Measurements from ENCODE around the gene CD83. TPM values are rescaled to one million over a fixed set of nuclear protein-coding genes. Genes with fewer than 3 reads are reported as not detected.

The CD83 gene
- total RNA-seq, 2 experiments from 2014 or later, result 15.0 to 26.2 TPM

DNA sequence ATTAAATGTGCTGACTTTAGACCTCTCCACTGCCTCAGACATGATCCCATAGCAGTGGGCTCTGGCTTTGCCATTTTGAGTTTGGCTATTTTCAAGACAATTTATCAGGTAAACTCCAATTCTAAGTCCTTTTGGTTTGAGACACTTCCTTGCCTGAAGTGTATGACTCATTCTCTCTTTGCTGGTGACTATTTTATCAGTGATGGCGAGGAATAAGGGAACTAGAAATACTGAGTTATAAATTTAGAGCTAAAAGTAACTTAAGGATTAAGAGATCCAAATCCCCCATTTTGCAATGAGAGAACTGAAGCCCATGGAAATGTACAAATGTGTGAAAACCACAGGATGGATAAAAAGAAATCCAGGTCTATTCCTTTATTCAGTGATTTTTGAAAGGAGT is 30.9 kb upstream of the CD83 start:
- POLR2A ChIA-PET, result interaction anchor here (0.9 kb wide), 1 partner anchor 9 kb away, joined by 4 read pairs; no protein-coding TSS in a partner anchor
- TF ChIP-seq CTCF (conservative IDR thresholded peaks at IDR 0.05; ENCODE audit: low read length), result no peak
- H3K4me3 ChIP-seq (ENCODE audit: low read depth, low read length, poor library complexity, severe bottlenecking), result no peak overlapping the region
- H4K20me1 ChIP-seq (ENCODE audit: insufficient read depth, low read length), result no peaks in the 10 kb centered on the region
- H3K36me3 ChIP-seq (ENCODE audit: insufficient read depth, low read length), result no peaks in the 10 kb centered on the region; the same call in 1 of the 2 replicates
- no peak overlapping the region for H3K4me2 ChIP-seq (ENCODE audit: low read length)
- no peaks in the 10 kb centered on the region for H3K79me2 ChIP-seq (ENCODE audit: insufficient read depth, low read depth, low read length)
- no peak overlapping the region for H2AFZ ChIP-seq (ENCODE audit: low read length)
- no TSS peak for BruUV-seq (replicated peaks)
- H3K9me3 ChIP-seq (ENCODE audit: low read length), result no peaks in the 10 kb centered on the region; the same call in 1 of the 2 replicates
- no peak overlapping the region for H3K27ac ChIP-seq (ENCODE audit: low read depth, low read length, poor library complexity, severe bottlenecking)
- peaks cover 14% of the 10 kb centered on the region for H3K4me1 ChIP-seq (ENCODE audit: insufficient read depth, low read length, poor library complexity, severe bottlenecking)
- intact Hi-C loops (cut with micrococcal nuclease; ENCODE audit: unreplicated experiment), result no loop called here
- no peak for DNase-seq (ENCODE audit: low spot score)
- CTCF ChIA-PET (ENCODE audit: unreplicated experiment), result no interaction called here
- H3K9me2 ChIP-seq (ENCODE audit: insufficient read depth, low read length), result no peaks in the 10 kb centered on the region

GRCh38 chr6:14088600-14089192 is 28.9 kb upstream of the CD83 start:
- intact Hi-C loops (cut with micrococcal nuclease; ENCODE audit: unreplicated experiment), result no loop called here
- Histone ChIP-seq H3K36me3 (ENCODE audit: insufficient read depth, low read length) (no peaks in the 10 kb centered on the region; the same call in 1 of the 2 replicates), H3K4me2 (ENCODE audit: low read length) (peak overlapping the region; percentile 16), H3K9me3 (ENCODE audit: low read length) (no peaks in the 10 kb centered on the region; the same call in 1 of the 2 replicates), H4K20me1 (ENCODE audit: insufficient read depth, low read length) (no peaks in the 10 kb centered on the region), H3K79me2 (ENCODE audit: insufficient read depth, low read depth, low read length) (no peaks in the 10 kb centered on the region), H3K4me1 (ENCODE audit: insufficient read depth, low read length, poor library complexity, severe bottlenecking) (peaks cover 34% of the 10 kb centered on the region), H3K27ac (ENCODE audit: low read depth, low read length, poor library complexity, severe bottlenecking) (no peak overlapping the region), H2AFZ (ENCODE audit: low read length) (peak overlapping the region; percentile 6; the same call in 1 of the 2 replicates), H3K9me2 (ENCODE audit: insufficient read depth, low read length) (no peaks in the 10 kb centered on the region), H3K4me3 (ENCODE audit: low read depth, low read length, poor library complexity, severe bottlenecking) (no peak overlapping the region)
- no peak for DNase-seq (ENCODE audit: low spot score)
- CTCF ChIA-PET (ENCODE audit: unreplicated experiment), result no interaction called here
- POLR2A ChIA-PET, result interaction anchor here (1.0 kb wide), 1 partner anchor 18 kb away, joined by 3 read pairs; no protein-coding TSS in a partner anchor
- BruUV-seq (replicated peaks), result no TSS peak
- TF ChIP-seq CTCF (conservative IDR thresholded peaks at IDR 0.05; ENCODE audit: low read length), result no peak

- no peak for DNase-seq (ENCODE audit: low spot score)
- Histone ChIP-seq H4K20me1 (ENCODE audit: insufficient read depth, low read length) (no peaks in the 10 kb centered on the region), H3K79me2 (ENCODE audit: insufficient read depth, low read depth, low read length) (no peaks in the 10 kb centered on the region), H3K9me3 (ENCODE audit: low read length) (no peaks in the 10 kb centered on the region; the same call in 1 of the 2 replicates), H3K4me1 (ENCODE audit: insufficient read depth, low read length, poor library complexity, severe bottlenecking) (peaks cover 39% of the 10 kb centered on the region), H2AFZ (ENCODE audit: low read length) (peak overlapping the region; percentile 6; the same call in 1 of the 2 replicates), H3K9me2 (ENCODE audit: insufficient read depth, low read length) (no peaks in the 10 kb centered on the region), H3K4me2 (ENCODE audit: low read length) (peak overlapping the region; percentile 16), H3K36me3 (ENCODE audit: insufficient read depth, low read length) (no peaks in the 10 kb centered on the region; the same call in 1 of the 2 replicates), H3K4me3 (ENCODE audit: low read depth, low read length, poor library complexity, severe bottlenecking) (no peak overlapping the region), H3K27ac (ENCODE audit: low read depth, low read length, poor library complexity, severe bottlenecking) (no peak overlapping the region)
- intact Hi-C loops (cut with micrococcal nuclease; ENCODE audit: unreplicated experiment), result no loop called here
- BruUV-seq (replicated peaks), result no TSS peak
- TF ChIP-seq EZH2phosphoT487 (IDR thresholded peaks at IDR 0.05; ENCODE audit: borderline replicate concordance, low read depth, low read length), result no peak
- TF ChIP-seq CTCF (conservative IDR thresholded peaks at IDR 0.05; ENCODE audit: low read length), result no peak
- POLR2A ChIA-PET, result no interaction called here
- CTCF ChIA-PET (ENCODE audit: unreplicated experiment), result no interaction called here
Observed at GRCh38 chr6:14089224-14089623, 28.3 kb upstream of the CD83 start.

Measured in OCI-LY7 (cell line).